ENCODE results near the gene ACOX2. TPM values are rescaled to one million over a fixed set of nuclear protein-coding genes. Genes with fewer than 3 reads are reported as not detected.

ACOX2 gene
- total RNA-seq, 2 experiments from 2014 or later = not detected

GRCh38 chr3:58487140-58487886 lies 49.7 kb downstream of the ACOX2 start:
- H3K79me2 ChIP-seq (ENCODE audit: insufficient read depth, low read depth, low read length) = peaks cover under 1% of the 10 kb centered on the region; the same call in 1 of the 2 replicates
- H3K4me3 ChIP-seq (ENCODE audit: low read depth, low read length, poor library complexity, severe bottlenecking) = no peak overlapping the region
- no peak for TF ChIP-seq EZH2phosphoT487 (IDR thresholded peaks at IDR 0.05; ENCODE audit: borderline replicate concordance, low read depth, low read length)
- TF ChIP-seq, protein P1, sequence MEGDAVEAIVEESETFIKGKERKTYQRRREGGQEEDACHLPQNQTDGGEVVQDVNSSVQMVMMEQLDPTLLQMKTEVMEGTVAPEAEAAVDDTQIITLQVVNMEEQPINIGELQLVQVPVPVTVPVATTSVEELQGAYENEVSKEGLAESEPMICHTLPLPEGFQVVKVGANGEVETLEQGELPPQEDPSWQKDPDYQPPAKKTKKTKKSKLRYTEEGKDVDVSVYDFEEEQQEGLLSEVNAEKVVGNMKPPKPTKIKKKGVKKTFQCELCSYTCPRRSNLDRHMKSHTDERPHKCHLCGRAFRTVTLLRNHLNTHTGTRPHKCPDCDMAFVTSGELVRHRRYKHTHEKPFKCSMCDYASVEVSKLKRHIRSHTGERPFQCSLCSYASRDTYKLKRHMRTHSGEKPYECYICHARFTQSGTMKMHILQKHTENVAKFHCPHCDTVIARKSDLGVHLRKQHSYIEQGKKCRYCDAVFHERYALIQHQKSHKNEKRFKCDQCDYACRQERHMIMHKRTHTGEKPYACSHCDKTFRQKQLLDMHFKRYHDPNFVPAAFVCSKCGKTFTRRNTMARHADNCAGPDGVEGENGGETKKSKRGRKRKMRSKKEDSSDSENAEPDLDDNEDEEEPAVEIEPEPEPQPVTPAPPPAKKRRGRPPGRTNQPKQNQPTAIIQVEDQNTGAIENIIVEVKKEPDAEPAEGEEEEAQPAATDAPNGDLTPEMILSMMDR (conservative IDR thresholded peaks at IDR 0.05; ENCODE audit: low read length) = no peak
- ChIA-PET POLR2A (interaction anchor here (0.6 to 1.4 kb wide), 3 partner anchors 10 to 181 kb away, joined by 3 to 5 read pairs (median 3); partner anchors contain the start of genes HTD2 and RPP14), CTCF (ENCODE audit: unreplicated experiment) (no interaction called here)
- no peak overlapping the region for H3K4me2 ChIP-seq (ENCODE audit: low read length)
- intact Hi-C loops (cut with micrococcal nuclease; ENCODE audit: unreplicated experiment) = no loop called here
- no peaks in the 10 kb centered on the region for H3K9me2 ChIP-seq (ENCODE audit: insufficient read depth, low read length)
- H3K27ac ChIP-seq (ENCODE audit: low read depth, low read length, poor library complexity, severe bottlenecking) = no peak overlapping the region
- no peak overlapping the region for H2AFZ ChIP-seq (ENCODE audit: low read length)
- no peak for DNase-seq (ENCODE audit: low spot score)
- no TSS peak for BruUV-seq (replicated peaks)
- no peaks in the 10 kb centered on the region for H3K9me3 ChIP-seq (ENCODE audit: low read length)
- H3K36me3 ChIP-seq (ENCODE audit: insufficient read depth, low read length) = no peaks in the 10 kb centered on the region
- no peaks in the 10 kb centered on the region for H4K20me1 ChIP-seq (ENCODE audit: insufficient read depth, low read length)
- H3K4me1 ChIP-seq (ENCODE audit: insufficient read depth, low read length, poor library complexity, severe bottlenecking) = peaks cover 20% of the 10 kb centered on the region

GRCh38 chr3:58485801-58486435 lies 51.1 kb downstream of the ACOX2 start:
- Histone ChIP-seq H3K36me3 (ENCODE audit: insufficient read depth, low read length) (no peaks in the 10 kb centered on the region), H3K4me3 (ENCODE audit: low read depth, low read length, poor library complexity, severe bottlenecking) (no peak overlapping the region), H3K9me3 (ENCODE audit: low read length) (peaks cover 5% of the 10 kb centered on the region; the same call in 1 of the 2 replicates), H2AFZ (ENCODE audit: low read length) (peak overlapping the region; percentile 43; the same call in 1 of the 2 replicates), H4K20me1 (ENCODE audit: insufficient read depth, low read length) (no peaks in the 10 kb centered on the region), H3K27ac (ENCODE audit: low read depth, low read length, poor library complexity, severe bottlenecking) (no peak overlapping the region), H3K4me1 (ENCODE audit: insufficient read depth, low read length, poor library complexity, severe bottlenecking) (peaks cover 16% of the 10 kb centered on the region), H3K9me2 (ENCODE audit: insufficient read depth, low read length) (no peaks in the 10 kb centered on the region), H3K4me2 (ENCODE audit: low read length) (no peak overlapping the region), H3K79me2 (ENCODE audit: insufficient read depth, low read depth, low read length) (no peaks in the 10 kb centered on the region)
- no peak for TF ChIP-seq EZH2phosphoT487 (IDR thresholded peaks at IDR 0.05; ENCODE audit: borderline replicate concordance, low read depth, low read length)
- TF ChIP-seq, protein P1 (conservative IDR thresholded peaks at IDR 0.05; ENCODE audit: low read length) = 0 out of 2 replicates have a peak, but pooled peaks have one; percentile 19
- no peak for DNase-seq (ENCODE audit: low spot score)
- POLR2A ChIA-PET = interaction anchor here (0.6 to 1.4 kb wide), 3 partner anchors 9 to 1555 kb away, joined by 3 to 5 read pairs (median 3); partner anchors contain the start of gene ABHD6
- CTCF ChIA-PET (ENCODE audit: unreplicated experiment) = no interaction called here
- no TSS peak for BruUV-seq (replicated peaks)
- intact Hi-C loops (cut with micrococcal nuclease; ENCODE audit: unreplicated experiment) = no loop called here

DNA sequence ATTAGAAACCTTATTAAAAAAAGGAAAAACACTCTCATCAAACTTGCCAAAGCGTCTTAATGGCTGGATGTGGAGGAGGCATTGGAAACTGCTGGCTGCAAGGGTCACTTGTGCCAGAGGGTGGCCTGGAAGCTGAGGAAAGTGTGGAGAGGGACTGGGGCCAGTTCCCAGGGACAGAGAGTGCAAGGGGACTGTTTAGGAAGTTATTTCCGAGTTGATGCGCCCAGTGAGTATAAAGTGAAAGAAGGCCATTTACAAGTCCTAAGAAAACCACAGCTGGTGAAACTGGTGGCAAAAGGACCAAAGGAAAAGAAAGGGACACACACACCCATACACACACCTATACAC lies 52.3 kb downstream of the ACOX2 start:
- TF ChIP-seq, protein P1 (conservative IDR thresholded peaks at IDR 0.05; ENCODE audit: low read length) = no peak
- TF ChIP-seq EZH2phosphoT487 (IDR thresholded peaks at IDR 0.05; ENCODE audit: borderline replicate concordance, low read depth, low read length) = no peak
- CTCF ChIA-PET (ENCODE audit: unreplicated experiment) = no interaction called here

More for the DNA sequence above, 52.3 kb downstream of the ACOX2 start:
- BruUV-seq (replicated peaks) = no TSS peak
- Histone ChIP-seq H3K4me1 (ENCODE audit: insufficient read depth, low read length, poor library complexity, severe bottlenecking) (peaks cover 12% of the 10 kb centered on the region), H3K4me2 (ENCODE audit: low read length) (no peak overlapping the region), H3K36me3 (ENCODE audit: insufficient read depth, low read length) (no peaks in the 10 kb centered on the region), H3K9me2 (ENCODE audit: insufficient read depth, low read length) (no peaks in the 10 kb centered on the region), H4K20me1 (ENCODE audit: insufficient read depth, low read length) (no peaks in the 10 kb centered on the region), H3K27ac (ENCODE audit: low read depth, low read length, poor library complexity, severe bottlenecking) (no peak overlapping the region), H3K79me2 (ENCODE audit: insufficient read depth, low read depth, low read length) (no peaks in the 10 kb centered on the region), H3K4me3 (ENCODE audit: low read depth, low read length, poor library complexity, severe bottlenecking) (no peak overlapping the region), H3K9me3 (ENCODE audit: low read length) (peaks cover 11% of the 10 kb centered on the region), H2AFZ (ENCODE audit: low read length) (no peak overlapping the region)
- DNase-seq (ENCODE audit: low spot score) = no peak
- POLR2A ChIA-PET = no interaction called here
- intact Hi-C loops (cut with micrococcal nuclease; ENCODE audit: unreplicated experiment) = no loop called here
